H1 (cell line): ENCODE results near the gene KIF26B. TPM values are rescaled to one million over a fixed set of nuclear protein-coding genes. Genes with fewer than 3 reads are reported as not detected.

Source experiments
- CHD7 ChIP-seq: fragments of 300-600 bp; sonication (generic); IDR thresholded peaks from 2 replicates; pipeline ENCODE4 v1.7.1; 2012; ENCODE audit warnings: low read length, moderate library complexity, mild to moderate bottlenecking, inconsistent platforms; ENCODE audit not compliant: insufficient replicate concordance
- RFX5 ChIP-seq: IDR thresholded peaks from 2 replicates; pipeline ENCODE4 v1.6.1; 2011; ENCODE audit warnings: low read depth, low read length, improper control_type of control experiment, borderline replicate concordance
- SAP30 ChIP-seq: fragments of 300-600 bp; sonication (generic); IDR thresholded peaks from 2 replicates; pipeline ENCODE4 v1.7.1; 2012; ENCODE audit warnings: low read length, moderate library complexity, mild to moderate bottlenecking, inconsistent platforms; ENCODE audit not compliant: insufficient read depth, insufficient replicate concordance
- TAF1 ChIP-seq: IDR thresholded peaks from 2 replicates; pipeline ENCODE4 v1.6.1; 2011; ENCODE audit warnings: mild to moderate bottlenecking, low read depth, low read length
- polyA plus RNA-seq, 7 experiments: library from polyadenylated mRNA; depleted of rRNA in 3 of 7; stranded (reverse) in 5 of 7; unstranded in 2 of 7; fragments of >200 nt in 5 of 7; fragments of 200-250 nt in 2 of 7; gene quantifications; 1 replicate in 5 of 7; 2 replicates in 1 of 7; 4 replicates in 1 of 7; pipeline versions ENCODE4 v1.2.1 to v1.2.3, GENCODE V29; 2011 to 2013; ENCODE audit warnings: missing spikeins in 2 of 7, mixed read lengths in 2 of 7
- total RNA-seq: library from RNA; stranded (reverse); fragmentation: NEBNext Ultra II Directional; extraction: Animal tissue kit (Norgen Biotek cat#: 25700); gene quantifications from 2 replicates; pipeline ENCODE4 v1.2.1, GENCODE V29; 2021

The KIF26B gene
- total and polyA plus RNA-seq, 2 of the 8 experiments (the other 6 are each of a cell fraction or from before 2014, with no cell fraction given) = 0.06 to 0.28 TPM

- no peak for TF ChIP-seq CHD7
- TF ChIP-seq RFX5 = no peak
- TF ChIP-seq SAP30 = no peak
- no peak for TF ChIP-seq TAF1
Measured at GRCh38 chr1:245334827-245335490, 180.2 kb downstream of the KIF26B start (continued).
